NCI-H774 (cell line): ENCODE data around the gene MPV17L2.
"Not testable (repeated sequence)": the region's sequence is repeated elsewhere in the genome, so short reads cannot be mapped to it uniquely, and the experiment has no call there.

Source experiments
- DNase-seq: peaks from one replicate; lab custom pipeline; 2025; lab: John Stamatoyannopoulos, UW

The MPV17L2 gene

GRCh38 chr19:18193388-18194180, 566 bp downstream of the MPV17L2 start:
- DNase-seq: no peak

- no peak for DNase-seq
Measured at GRCh38 chr19:18194181-18194530, 1.1 kb downstream of the MPV17L2 start.

GRCh38 chr19:18194554-18195238, 1.7 kb downstream of the MPV17L2 start:
- DNase-seq: no peak

- DNase-seq: no peak
Measured at GRCh38 chr19:18196511-18196845, 3.5 kb downstream of the MPV17L2 start.

- no peak for DNase-seq
Measured at GRCh38 chr19:18197306-18197705, 4.3 kb downstream of the MPV17L2 start.

GRCh38 chr19:18197941-18198340, 4.9 kb downstream of the MPV17L2 start:
- no peak for DNase-seq

GRCh38 chr19:18198374-18198773, 5.4 kb downstream of the MPV17L2 start:
- no peak for DNase-seq

GRCh38 chr19:18202397-18202777, 9.4 kb downstream of the MPV17L2 start:
- no peak for DNase-seq

- DNase-seq: peak; percentile 14
Measured at GRCh38 chr19:18202778-18203407, 9.9 kb downstream of the MPV17L2 start.

- DNase-seq: no peak
Measured at GRCh38 chr19:18203408-18203862, 10.4 kb downstream of the MPV17L2 start.

GRCh38 chr19:18203863-18204393, 10.9 kb downstream of the MPV17L2 start, which contains the start of gene RAB3A:
Gene RAB3A, minus strand, starts transcription at chr19:18204042. Its CDS starts 1,302 bp downstream, at chr19:18202740.
- DNase-seq: peak; percentile 99

- no peak for DNase-seq
Measured at GRCh38 chr19:18204394-18205199, 11.6 kb downstream of the MPV17L2 start.

- peak; percentile 73 for DNase-seq
Measured at GRCh38 chr19:18205200-18205892, 12.3 kb downstream of the MPV17L2 start.

GRCh38 chr19:18206018-18206417, 13.0 kb downstream of the MPV17L2 start:
- no peak for DNase-seq

GRCh38 chr19:18208098-18208951, 15.3 kb downstream of the MPV17L2 start:
- peak; percentile 6 for DNase-seq

GRCh38 chr19:18209912-18210311, 16.9 kb downstream of the MPV17L2 start:
- not testable (repeated sequence) for DNase-seq

- no peak for DNase-seq
Measured at GRCh38 chr19:18211683-18212082, 18.7 kb downstream of the MPV17L2 start.

GRCh38 chr19:18214779-18215433, 21.9 kb downstream of the MPV17L2 start:
- DNase-seq: no peak

- no peak for DNase-seq
Measured at GRCh38 chr19:18216789-18217188, 23.8 kb downstream of the MPV17L2 start.

GRCh38 chr19:18218159-18218558, 25.1 kb downstream of the MPV17L2 start:
- no peak for DNase-seq
